ENCODE results near the gene PACSIN3. TPM values are rescaled to one million over a fixed set of nuclear protein-coding genes. Genes with fewer than 3 reads are reported as not detected.

The PACSIN3 gene
- total RNA-seq, 2 donors from 2014 or later = 48.0 to 66.6 TPM

- DNase-seq = peak; percentile 13
- no peaks in the 10 kb centered on the region for H3K9me3 Mint-ChIP-seq
- Histone ChIP-seq H3K27me3 (ENCODE audit: control insufficient read depth, insufficient read depth, low read length, poor library complexity, severe bottlenecking) (no peaks in the 10 kb centered on the region), H3K9ac (ENCODE audit: extremely low read depth, low read length, poor library complexity, severe bottlenecking) (no peak overlapping the region), H3K9me3 (ENCODE audit: control insufficient read depth, low read length) (no peaks in the 10 kb centered on the region), H3K4me1 (ENCODE audit: control insufficient read depth, insufficient read depth, low read length) (peaks cover 11% of the 10 kb centered on the region), H3K4me3 (ENCODE audit: low read length) (no peak overlapping the region), H3K36me3 (ENCODE audit: control insufficient read depth, insufficient read depth, low read length) (peaks cover 4% of the 10 kb centered on the region), H3K27ac (ENCODE audit: low read depth, low read length) (no peak overlapping the region)
- H3K36me3 Mint-ChIP-seq (ENCODE audit: low read depth) = peaks cover 16% of the 10 kb centered on the region
- 90 to 92% methylated on average over 2 of the region's 2 CpGs for WGBS, 2 experiments (ENCODE audit: insufficient coverage in 1 of 2, insufficient read length in 1 of 2)
- H3K27me3 Mint-ChIP-seq (ENCODE audit: insufficient read depth) = no peaks in the 10 kb centered on the region
- H3K4me3 Mint-ChIP-seq = no peak overlapping the region
- TF ChIP-seq CTCF (conservative IDR thresholded peaks at IDR 0.05) = no peak
- H3K4me1 Mint-ChIP-seq = peaks cover 44% of the 10 kb centered on the region
- no peak overlapping the region for H3K27ac Mint-ChIP-seq
Measured at GRCh38 chr11:47137476-47137875, 48.8 kb downstream of the PACSIN3 start.

GRCh38 chr11:47136921-47137320, 49.3 kb downstream of the PACSIN3 start:
- peak; percentile 6 for DNase-seq
- H3K9me3 ChIP-seq (ENCODE audit: control insufficient read depth, low read length) = no peaks in the 10 kb centered on the region
- no peak overlapping the region for H3K9ac ChIP-seq (ENCODE audit: extremely low read depth, low read length, poor library complexity, severe bottlenecking)
- no peak for TF ChIP-seq CTCF (conservative IDR thresholded peaks at IDR 0.05)
- Mint-ChIP-seq H3K4me1 (peaks cover 48% of the 10 kb centered on the region), H3K9me3 (no peaks in the 10 kb centered on the region), H3K27me3 (ENCODE audit: insufficient read depth) (no peaks in the 10 kb centered on the region), H3K4me3 (no peak overlapping the region), H3K27ac (no peak overlapping the region), H3K36me3 (ENCODE audit: low read depth) (peaks cover 16% of the 10 kb centered on the region)
- peaks cover 4% of the 10 kb centered on the region for H3K36me3 ChIP-seq (ENCODE audit: control insufficient read depth, insufficient read depth, low read length)
- H3K4me1 ChIP-seq (ENCODE audit: control insufficient read depth, insufficient read depth, low read length) = peaks cover 16% of the 10 kb centered on the region
- H3K4me3 ChIP-seq (ENCODE audit: low read length) = no peak overlapping the region
- H3K27me3 ChIP-seq (ENCODE audit: control insufficient read depth, insufficient read depth, low read length, poor library complexity, severe bottlenecking) = no peaks in the 10 kb centered on the region
- WGBS, 2 experiments (ENCODE audit: insufficient coverage in 1 of 2, insufficient read length in 1 of 2) = 97 to 100% methylated on average over 1 to 3 of the region's 3 CpGs
- no peak overlapping the region for H3K27ac ChIP-seq (ENCODE audit: low read depth, low read length)

- H3K36me3 ChIP-seq (ENCODE audit: control insufficient read depth, insufficient read depth, low read length) = peaks cover 4% of the 10 kb centered on the region
- no peak overlapping the region for H3K4me3 ChIP-seq (ENCODE audit: low read length)
- H3K27ac ChIP-seq (ENCODE audit: low read depth, low read length) = no peak overlapping the region
- H3K9me3 Mint-ChIP-seq = no peaks in the 10 kb centered on the region
- H3K9ac ChIP-seq (ENCODE audit: extremely low read depth, low read length, poor library complexity, severe bottlenecking) = no peak overlapping the region
- H3K4me1 ChIP-seq (ENCODE audit: control insufficient read depth, insufficient read depth, low read length) = peaks cover 18% of the 10 kb centered on the region
- no peaks in the 10 kb centered on the region for H3K27me3 Mint-ChIP-seq (ENCODE audit: insufficient read depth)
- no peaks in the 10 kb centered on the region for H3K27me3 ChIP-seq (ENCODE audit: control insufficient read depth, insufficient read depth, low read length, poor library complexity, severe bottlenecking)
- no peaks in the 10 kb centered on the region for H3K9me3 ChIP-seq (ENCODE audit: control insufficient read depth, low read length)
- H3K4me3 Mint-ChIP-seq = no peak overlapping the region
- no peak for TF ChIP-seq CTCF (conservative IDR thresholded peaks at IDR 0.05)
- peak; percentile 35 for DNase-seq
- peaks cover 16% of the 10 kb centered on the region for H3K36me3 Mint-ChIP-seq (ENCODE audit: low read depth)
- WGBS, 2 experiments (ENCODE audit: insufficient coverage in 1 of 2, insufficient read length in 1 of 2) = 88 to 91% methylated on average over 1 to 3 of the region's 3 CpGs
- H3K4me1 Mint-ChIP-seq = peaks cover 50% of the 10 kb centered on the region
- H3K27ac Mint-ChIP-seq = no peak overlapping the region
Measured at GRCh38 chr11:47136327-47136726, 49.9 kb downstream of the PACSIN3 start.
